ENCODE data around the gene IVD. TPM values are rescaled to one million over a fixed set of nuclear protein-coding genes. Genes with fewer than 3 reads are reported as not detected.

The IVD gene
- total and polyA plus RNA-seq, 2 of the 4 experiments (the other 2 are of a cell fraction), result 31.7 to 41.1 TPM

DNA sequence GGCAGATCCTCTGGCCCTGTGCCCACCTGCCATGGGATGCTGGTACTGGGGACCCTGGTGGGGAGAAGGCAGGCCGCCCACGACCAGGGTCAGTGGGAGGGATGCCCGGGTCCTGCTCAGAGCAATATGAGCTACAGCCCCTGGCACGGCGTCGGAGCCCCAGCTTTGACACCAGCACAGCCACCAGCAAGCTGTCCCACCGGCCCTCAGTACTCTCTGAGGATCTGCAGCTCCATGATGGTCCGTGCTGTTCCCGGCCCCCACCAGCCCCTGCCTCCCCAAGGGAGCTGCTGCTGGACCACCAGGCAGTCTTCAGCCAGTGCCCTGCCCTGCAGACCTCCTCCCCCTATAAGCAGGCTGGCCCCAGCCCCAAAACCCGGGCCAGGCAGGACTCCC is 36.1 kb upstream of the IVD start:
- H3K4me3 ChIP-seq (ENCODE audit: insufficient read depth, low read depth, low read length), result no peak overlapping the region
- H2AK5ac ChIP-seq (ENCODE audit: low read depth, low read length), result peak overlapping the region; percentile 58; the same call in 1 of the 2 replicates
- H2BK20ac ChIP-seq (ENCODE audit: low read depth, low read length), result no peak overlapping the region
- H4K8ac ChIP-seq (ENCODE audit: low read depth in 2 of 2, low read length in 2 of 2), result no peak overlapping the region
- ATAC-seq (ENCODE audit: low read depth), result no peak
- no peak overlapping the region for H3K4me2 ChIP-seq (ENCODE audit: low read depth, low read length)
- dilution Hi-C loops (cut with HindIII; ENCODE audit: low sequenced_read_pairs, unreplicated experiment), result no loop called here
- CTCF ChIA-PET, result interaction anchor here (1.5 to 1.6 kb wide), 2 partner anchors 12 to 25 kb away, joined by 5 to 6 read pairs; partner anchors contain the start of gene DISP2
- H3K27me3 ChIP-seq (ENCODE audit: control insufficient read depth, insufficient read depth, low read length), result peaks cover 5% of the 10 kb centered on the region; the same call in 1 of the 2 replicates
- no peak overlapping the region for H2BK5ac ChIP-seq (ENCODE audit: low read depth, low read length, poor library complexity, severe bottlenecking)
- no peak overlapping the region for H2BK120ac ChIP-seq (ENCODE audit: low read depth, low read length)
- H3K14ac ChIP-seq (replicated peaks; ENCODE audit: low read depth, low read length), result no peak overlapping the region
- no peaks in the 10 kb centered on the region for H3K79me1 ChIP-seq (ENCODE audit: low read depth in 1 of 2, low read length in 2 of 2)
- 88% methylated on average over 3 of the region's 10 CpGs; no CpG with 5 or more reads in 1 of the 2 experiments for whole genome bisulfite sequencing, 2 experiments (ENCODE audit: extremely low coverage in 2 of 2, insufficient read length in 1 of 2)
- in situ Hi-C loops (cut with MboI; ENCODE audit: low sequenced_read_pairs), result no loop called here
- 0 out of 2 replicates have a peak, but pooled peaks cover 3% of the 10 kb centered on the region for H3K9me1 ChIP-seq (ENCODE audit: insufficient read depth, low read length)
- POLR2A ChIA-PET (ENCODE audit: unreplicated experiment), result no interaction called here
- H3K4ac ChIP-seq (ENCODE audit: low read depth, low read length), result no peak overlapping the region
- no TSS peak for BruUV-seq (replicated peaks)
- H3K9me3 ChIP-seq (ENCODE audit: control insufficient read depth, insufficient read depth, low read length), result no peaks in the 10 kb centered on the region
- no peak overlapping the region for H3K27ac ChIP-seq (ENCODE audit: insufficient read depth, low read length)
- no peak overlapping the region for H3K9ac ChIP-seq (ENCODE audit: low read depth, low read length)
- no peak overlapping the region for H2AFZ ChIP-seq (replicated peaks; ENCODE audit: low read length, poor library complexity)
- no peak overlapping the region for H3K23ac ChIP-seq (ENCODE audit: low read depth, low read length)
- intact Hi-C loops (cut with micrococcal nuclease), result no loop called here
- H3K56ac ChIP-seq (ENCODE audit: extremely low read depth, insufficient read depth, low read length), result no peak overlapping the region
- H2BK15ac ChIP-seq (ENCODE audit: low read depth, low read length), result no peak overlapping the region
- H3K36me3 ChIP-seq (ENCODE audit: control insufficient read depth, insufficient read depth, low read length), result no peaks in the 10 kb centered on the region
- no peak overlapping the region for H2AK9ac ChIP-seq (replicated peaks; ENCODE audit: low read depth, low read length, poor library complexity)
- no peak for TF ChIP-seq MAZ (IDR thresholded peaks at IDR 0.05; ENCODE audit: borderline replicate concordance, low read depth, low read length)
- no peak for TF ChIP-seq FOS (IDR thresholded peaks at IDR 0.05; ENCODE audit: low read depth, low read length)
- no peak for TF ChIP-seq RAD21 (IDR thresholded peaks at IDR 0.05; ENCODE audit: low read length)
- TF ChIP-seq MAFK (IDR thresholded peaks at IDR 0.05; ENCODE audit: low read depth, low read length), result no peak
- TF ChIP-seq POLR2A (IDR thresholded peaks at IDR 0.05; ENCODE audit: low read depth, low read length), result no peak
- TF ChIP-seq CEBPB (IDR thresholded peaks at IDR 0.05; ENCODE audit: low read depth, low read length), result no peak
- TF ChIP-seq CHD1 (IDR thresholded peaks at IDR 0.05; ENCODE audit: low read depth, low read length), result no peak
- TF ChIP-seq BHLHE40 (IDR thresholded peaks at IDR 0.05; ENCODE audit: low read depth, low read length), result no peak
- TF ChIP-seq RFX5 (IDR thresholded peaks at IDR 0.05; ENCODE audit: low read depth, low read length), result no peak
- no peak overlapping the region for H3K18ac ChIP-seq (ENCODE audit: low read depth, low read length)
- H4K91ac ChIP-seq (ENCODE audit: insufficient read depth, low read depth, low read length), result no peak overlapping the region
- no peaks in the 10 kb centered on the region for H4K20me1 ChIP-seq (ENCODE audit: insufficient read depth, low read length)
- H4K5ac ChIP-seq (ENCODE audit: low read depth, low read length), result no peak overlapping the region
- DNase-seq, result no peak
- H3K4me1 ChIP-seq (ENCODE audit: control insufficient read depth, insufficient read depth, low read length), result peaks cover 2% of the 10 kb centered on the region

Data from IMR-90 (cell line).